ENCODE measurements around the gene GNAL.

Gene GNAL

DNA sequence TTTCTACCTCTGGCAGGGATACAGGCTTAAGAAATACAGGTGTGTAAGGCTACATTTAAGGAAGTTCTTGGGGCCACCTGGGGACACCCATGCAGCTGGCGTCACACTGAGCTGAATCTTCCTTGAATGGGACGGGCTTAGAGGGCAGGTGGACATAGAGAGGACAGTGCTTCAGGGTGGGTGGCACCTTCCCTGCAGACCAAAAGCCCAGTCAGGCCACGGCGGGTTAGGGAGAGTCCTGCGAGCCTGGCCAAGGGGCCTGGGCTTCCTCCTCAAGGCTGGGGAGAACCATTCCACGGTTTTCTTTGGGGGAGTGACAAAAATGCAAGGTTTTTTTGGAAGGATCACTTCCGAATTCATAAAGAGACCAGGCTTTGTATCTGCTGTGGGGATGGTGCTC lies 73.4 kb downstream of the GNAL start:
- DNase-seq (ENCODE audit: low read depth): no peak

DNA sequence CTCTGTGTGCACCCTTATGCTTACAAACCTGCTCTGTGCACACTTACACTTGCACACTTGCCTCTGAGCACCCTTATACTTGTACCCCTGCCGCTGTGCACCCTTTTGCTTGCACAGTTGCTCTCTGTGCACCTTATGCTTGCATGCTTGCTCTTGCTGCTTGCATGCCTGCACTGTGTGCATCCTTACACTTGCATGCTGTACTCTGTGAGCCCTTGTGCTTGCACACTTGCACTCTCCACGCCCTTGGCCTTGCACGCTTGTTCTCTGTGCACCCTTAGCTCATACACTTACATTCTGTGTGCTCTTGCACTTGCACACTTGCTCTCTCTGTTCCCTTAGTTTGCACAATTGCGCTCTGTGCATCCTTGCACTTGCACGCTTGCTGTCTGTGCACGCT lies 78.3 kb downstream of the GNAL start:
- no peak for DNase-seq (ENCODE audit: low read depth)

DNA sequence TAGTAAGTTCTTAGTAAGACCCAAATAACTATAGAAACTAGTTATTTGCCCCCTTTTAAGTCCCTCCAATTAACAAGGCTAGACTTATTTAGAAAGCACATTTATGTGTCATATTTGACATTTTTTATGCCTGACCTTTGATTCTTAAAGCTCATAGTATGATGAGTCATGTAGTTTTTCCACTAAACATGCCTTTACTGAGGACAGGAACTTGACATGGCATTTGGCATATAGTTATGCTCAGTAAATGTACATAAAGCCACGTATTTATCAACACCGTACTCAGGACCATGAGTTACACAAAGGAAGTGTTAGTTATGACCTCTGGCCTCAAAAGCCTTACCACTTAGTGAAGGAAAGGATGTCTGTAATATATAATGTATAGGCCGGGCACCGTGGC lies 78.9 kb downstream of the GNAL start:
- DNase-seq (ENCODE audit: low read depth): no peak

DNA sequence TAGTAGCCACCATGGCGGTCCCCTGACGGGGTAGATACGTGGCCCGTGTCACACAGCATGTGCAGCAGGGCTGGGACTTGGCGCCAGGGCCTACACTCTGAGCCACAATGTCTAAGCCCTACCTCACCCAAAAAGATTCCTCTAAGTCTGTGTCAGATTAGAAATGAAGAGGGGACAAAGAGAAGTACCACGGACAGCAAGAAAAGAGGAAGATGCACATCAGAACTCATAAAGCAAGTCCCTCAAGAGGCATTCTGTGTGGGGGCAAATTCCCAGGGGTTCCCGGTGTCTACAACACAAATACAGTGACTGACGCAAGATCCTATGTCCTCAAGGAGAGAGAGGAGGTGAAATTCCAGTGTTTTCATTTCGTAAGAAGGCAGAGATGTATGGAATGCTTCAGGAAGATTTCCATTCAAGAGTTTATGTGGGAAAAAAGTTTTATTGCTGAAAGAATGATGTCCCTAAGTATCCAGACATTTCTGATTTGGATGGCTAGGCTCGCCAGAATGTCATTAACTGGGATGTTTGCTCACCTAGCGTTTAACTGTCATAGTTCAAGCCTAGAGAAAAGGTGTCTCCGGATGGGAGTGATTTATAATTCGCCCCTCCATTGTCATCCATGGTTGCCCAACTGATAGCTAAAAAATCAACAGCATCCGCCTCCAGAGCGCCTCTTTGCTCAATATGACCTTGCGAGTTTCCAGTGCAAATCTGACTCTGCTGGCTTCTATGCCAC lies 86.5 kb downstream of the GNAL start:
- no peak for DNase-seq (ENCODE audit: low read depth)

DNA sequence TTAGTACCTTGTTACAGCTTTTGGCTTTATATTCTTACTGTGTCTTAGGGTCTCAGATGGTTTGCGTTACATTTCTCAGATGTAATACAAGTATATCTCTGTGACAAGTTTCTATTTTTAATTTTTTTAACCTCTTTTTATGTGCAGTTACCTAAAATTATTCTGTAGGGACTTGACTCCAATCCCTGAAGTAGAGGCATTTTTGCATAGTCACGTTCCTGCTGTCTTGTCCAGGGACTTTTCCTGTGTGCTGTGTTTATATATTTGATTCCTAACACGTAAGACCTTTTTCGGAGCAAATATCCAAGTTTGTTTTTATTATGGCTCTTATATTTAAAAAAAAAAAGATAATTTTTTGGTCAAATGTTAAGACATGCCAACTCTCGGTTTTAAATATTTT lies 91.0 kb downstream of the GNAL start:
- no peak for DNase-seq (ENCODE audit: low read depth)

DNA sequence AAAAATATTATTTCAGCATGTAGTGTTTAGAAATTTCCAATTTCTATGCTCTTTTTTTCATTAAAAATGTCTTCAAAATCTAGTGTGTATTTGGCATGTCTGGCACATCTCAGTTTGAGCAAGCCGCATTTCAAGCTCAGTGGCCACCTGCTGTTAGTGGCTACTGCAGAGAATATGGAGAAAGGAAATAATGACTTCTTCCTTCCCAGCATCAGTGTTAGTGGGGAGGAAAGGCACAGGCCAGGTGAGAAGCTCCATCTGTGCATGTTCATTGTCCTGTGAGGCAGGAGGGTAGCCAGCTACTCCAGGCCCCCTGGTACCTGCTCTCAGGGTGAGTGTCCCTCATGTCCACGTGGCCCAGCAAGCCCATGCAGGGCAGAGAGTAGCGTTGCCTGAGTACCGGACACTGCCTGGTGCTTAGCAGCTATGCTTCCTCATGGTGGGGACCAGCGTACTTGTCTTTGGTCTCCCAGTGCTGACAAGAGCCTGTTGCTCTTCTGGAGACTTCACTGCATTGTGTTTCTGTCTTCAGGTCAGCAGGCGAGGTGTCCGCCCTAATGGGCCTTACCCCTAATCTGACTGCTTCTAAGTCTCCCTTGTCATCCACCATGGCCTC lies 94.8 kb downstream of the GNAL start:
- DNase-seq (ENCODE audit: low read depth): no peak

DNA sequence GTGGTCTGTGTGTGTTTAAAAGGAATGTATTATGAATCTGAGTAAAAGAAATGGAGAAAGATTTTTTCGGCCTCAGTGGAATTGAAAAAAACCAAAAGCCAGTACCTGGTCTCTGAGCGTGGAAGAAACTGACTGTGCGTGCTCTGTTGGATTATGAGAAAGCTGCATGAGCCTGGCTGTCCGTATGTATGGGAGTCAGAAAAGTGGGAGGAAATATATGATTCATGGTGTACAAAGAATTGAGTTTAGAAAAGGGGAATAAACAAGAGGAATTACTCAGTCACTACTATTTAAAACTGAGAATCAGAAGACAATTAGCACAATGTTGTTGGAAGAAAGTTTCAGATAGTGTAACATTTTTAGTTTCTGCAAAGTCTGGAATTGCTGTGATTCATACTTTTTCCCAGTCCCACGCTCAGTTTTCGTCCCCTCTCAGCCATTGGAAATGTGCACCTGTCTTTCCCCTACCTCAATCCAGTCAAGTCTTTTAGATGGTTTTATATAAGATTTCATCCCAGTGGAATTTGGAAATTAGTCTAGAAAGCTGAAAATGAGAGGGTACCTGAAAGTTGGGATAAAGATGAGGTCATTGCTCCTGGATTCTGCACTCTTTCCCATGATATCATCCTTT lies 95.7 kb downstream of the GNAL start:
- no peak for DNase-seq (ENCODE audit: low read depth)

DNA sequence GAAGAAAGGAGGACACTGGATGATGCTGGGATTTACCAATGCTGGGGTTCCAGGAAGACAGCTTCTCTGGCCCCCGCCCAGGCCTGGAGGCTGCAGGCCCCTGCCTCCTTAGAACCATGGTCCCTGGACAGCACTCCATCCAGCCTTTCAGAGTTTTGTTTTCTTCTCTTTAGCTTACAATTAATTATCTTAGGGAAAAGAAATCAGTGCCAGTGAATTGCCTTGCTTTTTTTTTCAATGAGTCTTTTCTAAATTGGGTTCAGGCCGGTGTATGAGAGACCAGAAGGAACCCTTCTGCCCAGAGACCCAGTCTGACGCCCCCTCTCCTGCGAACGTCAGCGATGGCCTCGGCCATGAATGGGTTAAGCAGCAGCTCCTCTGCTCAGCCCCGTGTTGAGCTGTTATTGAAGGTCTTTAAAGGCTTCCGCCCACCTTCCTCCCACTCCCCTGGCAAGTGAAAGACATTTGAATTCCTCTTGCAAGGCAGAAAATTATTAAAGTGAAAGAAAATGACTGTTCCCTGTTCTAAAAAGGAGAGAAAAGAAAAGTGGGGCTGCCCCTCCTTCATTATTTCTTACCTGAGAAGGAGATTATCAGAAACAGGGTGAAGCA lies 96.5 kb downstream of the GNAL start:
- DNase-seq (ENCODE audit: low read depth): no peak

DNA sequence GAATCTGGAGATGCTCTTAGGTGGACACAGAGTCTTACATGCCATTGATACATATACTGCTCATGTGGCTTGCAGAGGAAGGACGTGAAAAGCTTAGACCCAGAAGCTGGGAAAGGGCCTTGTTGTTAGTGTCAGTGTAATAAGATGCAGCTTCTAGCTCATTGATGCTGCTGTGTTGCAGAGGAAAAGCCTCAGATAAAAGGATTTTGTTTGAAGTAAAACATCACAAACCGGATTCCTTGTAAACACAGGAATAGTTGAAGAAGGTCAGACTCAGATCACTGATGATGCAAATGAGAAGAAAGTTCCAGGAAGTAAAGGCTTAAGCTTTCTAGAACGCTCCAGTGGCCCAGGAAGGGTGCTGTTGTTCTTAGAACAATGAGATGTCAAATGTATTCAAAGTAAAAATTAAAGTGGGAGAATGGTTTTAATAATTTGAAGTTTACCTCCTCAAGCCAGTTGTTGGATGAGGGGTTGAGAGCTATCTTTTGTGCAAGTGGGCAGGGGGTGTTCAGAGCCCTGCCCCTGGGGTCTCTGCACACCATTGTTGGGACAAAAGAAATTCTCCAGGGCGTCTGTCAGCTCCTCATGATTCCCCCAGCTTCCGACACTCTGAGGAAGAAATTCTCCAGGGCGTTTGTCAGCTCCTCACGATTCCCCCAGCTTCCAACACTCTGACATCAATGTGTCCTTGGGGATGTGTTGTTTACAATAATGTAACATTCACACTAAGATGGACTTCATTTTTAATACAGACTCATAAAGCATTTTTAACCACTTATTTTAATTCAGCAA lies 100.8 kb downstream of the GNAL start:
- DNase-seq (ENCODE audit: low read depth): no peak

DNA sequence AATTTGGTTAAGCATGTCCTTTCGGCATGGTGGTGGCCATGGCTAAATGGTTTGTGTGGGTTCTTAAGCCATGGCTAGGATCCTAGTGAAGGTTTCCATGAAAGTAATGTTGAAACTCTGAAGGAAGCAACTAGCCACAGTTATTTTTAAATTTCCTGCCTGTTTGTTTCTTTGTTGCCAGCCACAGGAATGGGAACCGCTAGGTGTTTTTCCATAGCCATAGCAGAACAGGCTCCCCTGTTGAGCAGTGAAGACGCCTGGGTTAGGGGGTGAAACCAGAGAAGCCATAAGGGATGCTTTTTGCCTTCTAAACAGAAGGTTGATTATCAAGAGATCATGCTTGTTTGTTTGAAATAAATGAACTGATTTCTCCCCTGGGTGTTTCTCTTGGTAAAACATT lies 102.1 kb downstream of the GNAL start:
- DNase-seq (ENCODE audit: low read depth): no peak

DNA sequence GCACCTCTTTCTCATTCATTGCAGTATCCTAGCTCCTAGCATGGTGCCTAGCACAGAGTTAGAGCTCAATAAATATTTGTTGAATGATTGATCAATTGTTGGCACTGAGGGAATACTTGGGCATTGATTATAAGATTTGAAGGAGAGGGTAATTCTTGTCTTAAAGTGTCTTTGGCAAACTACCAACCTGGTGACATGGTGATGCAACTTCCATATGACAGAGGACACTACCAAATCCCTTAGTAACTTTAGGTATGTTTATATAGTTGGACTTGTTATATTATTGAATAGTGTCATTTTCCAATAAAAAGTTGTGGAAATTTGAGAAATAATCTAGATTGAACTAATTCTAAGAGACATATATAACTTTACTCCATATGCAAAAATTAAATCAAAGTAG lies 103.6 kb downstream of the GNAL start:
- DNase-seq (ENCODE audit: low read depth): no peak

DNA sequence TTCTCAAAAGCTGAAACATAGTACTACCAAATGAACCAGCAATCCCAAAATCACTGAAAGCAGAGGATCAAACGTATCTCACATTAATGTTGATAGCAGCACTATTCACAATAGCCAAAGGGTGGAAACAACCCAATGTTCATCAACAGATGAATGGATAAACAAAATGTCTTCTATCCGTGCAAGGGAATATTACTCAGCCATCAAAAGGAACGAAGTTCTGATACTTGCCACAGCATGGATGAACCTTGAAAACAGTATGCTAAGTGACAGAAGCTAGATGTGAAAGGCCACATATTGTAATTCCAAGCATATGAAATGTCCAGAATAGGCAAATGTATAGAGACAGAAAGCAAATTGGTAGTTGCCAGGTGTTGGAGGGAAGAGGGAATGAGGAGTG lies 105.1 kb downstream of the GNAL start:
- DNase-seq (ENCODE audit: low read depth): no peak

DNA sequence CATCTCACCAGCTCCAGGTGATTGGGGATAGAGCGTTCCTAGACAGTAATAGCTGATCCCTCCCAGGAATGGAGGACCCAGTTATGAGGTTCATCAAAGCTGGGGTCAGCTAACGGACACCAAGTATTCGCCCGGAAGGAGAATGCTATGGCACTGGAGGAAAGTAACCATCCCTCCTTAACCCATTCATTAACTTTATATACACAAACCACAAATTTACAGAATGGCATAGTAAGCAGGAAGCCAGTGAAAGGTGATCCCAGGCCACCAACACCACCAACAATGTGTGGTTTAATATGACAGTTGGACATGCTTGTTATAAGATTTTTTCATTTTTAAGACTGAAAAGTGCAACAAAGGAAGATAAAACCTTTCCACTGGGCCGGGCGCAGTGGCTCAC lies 106.9 kb downstream of the GNAL start:
- DNase-seq (ENCODE audit: low read depth): no peak

DNA sequence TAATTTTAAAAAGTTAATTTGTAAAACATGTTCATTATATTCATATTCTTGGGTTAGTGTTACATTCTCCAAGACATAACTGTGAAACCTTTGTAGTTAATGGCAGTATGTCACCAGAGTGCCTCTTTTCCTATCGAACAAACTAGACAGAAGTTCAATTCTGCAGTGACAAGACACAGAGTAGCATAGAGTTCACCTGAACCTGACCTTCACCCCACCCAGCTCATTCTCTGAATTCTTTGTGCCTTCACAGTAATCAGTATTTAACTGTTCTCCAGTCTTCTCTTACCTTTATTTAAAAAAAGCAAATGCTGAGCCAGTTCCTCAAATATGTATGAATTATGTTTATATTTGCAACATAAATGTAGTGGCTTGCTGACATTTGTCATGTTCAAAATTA lies 109.2 kb downstream of the GNAL start:
- DNase-seq (ENCODE audit: low read depth): no peak

DNA sequence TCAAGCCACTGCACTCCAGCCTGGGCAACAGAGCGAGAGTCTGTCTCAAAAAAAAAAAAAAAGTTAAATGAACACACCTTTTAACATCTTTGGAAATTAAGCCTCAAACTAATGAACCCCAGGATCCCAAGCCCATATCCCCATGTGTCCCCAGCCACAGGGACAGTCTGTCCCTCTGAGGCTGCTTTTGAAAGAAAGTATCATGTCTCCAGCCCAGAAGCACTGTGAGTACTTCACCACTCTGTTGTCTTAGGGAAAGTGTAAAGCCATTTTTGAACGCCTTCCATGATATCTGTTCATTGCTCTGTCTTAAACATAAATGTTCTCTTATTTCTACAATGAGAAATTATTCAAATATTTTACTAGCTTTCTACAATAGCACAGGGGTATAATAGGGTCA lies 110.0 kb downstream of the GNAL start:
- DNase-seq (ENCODE audit: low read depth): no peak

DNA sequence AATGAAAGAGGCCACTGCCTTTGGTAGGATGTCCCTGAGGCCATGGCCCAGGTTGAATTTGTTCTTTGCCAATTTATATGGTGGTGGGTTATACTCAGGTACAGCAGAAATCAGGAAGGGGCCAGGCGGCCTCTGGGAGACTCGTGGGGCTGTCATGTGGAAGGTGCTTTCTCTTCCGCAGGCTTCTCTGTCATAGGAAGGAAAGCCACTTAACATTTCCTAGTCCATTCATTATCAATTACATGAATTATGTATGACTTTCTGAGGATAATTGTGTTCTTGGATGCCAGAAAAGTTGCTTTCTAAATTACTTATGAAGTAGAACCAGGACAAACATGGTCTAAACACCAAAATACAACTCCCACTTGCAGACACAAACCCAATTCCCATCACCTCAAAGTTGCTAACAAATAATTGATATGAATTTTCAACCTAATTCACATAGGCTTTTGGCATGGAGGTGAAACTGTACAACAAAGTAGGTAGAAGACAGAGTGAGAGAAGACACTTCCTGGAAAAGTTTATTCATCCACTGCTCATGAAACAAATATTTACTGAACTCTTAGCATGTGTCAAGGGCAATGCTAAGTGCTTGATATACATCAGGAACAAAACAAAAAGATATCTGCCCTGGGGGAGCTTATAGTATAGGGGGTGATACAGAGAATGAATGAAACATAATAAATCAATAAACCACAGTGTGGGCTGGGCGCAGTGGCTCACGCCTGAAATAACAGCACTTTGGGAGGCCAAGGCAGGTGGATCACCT lies 111.7 kb downstream of the GNAL start:
- no peak for DNase-seq (ENCODE audit: low read depth)

DNA sequence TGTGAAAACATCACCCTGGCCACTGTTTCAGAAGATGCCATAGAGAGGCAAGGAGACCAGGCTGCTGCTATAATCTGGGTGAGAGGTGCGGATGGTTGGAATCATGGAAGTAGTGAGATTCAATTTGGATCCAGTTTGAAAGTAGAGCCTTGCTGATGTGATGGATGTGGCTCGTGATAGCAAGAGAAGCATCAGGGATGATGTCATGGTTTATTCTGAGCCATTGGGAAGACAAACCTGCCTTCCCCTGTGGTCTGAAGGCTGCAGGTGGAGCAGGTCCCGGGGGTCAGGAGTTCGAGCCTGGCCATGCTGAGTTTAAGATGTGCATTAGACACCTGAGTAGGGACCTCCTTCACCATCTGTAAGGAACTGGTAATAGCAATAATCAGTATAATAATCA lies 112.5 kb downstream of the GNAL start:
- no peak for DNase-seq (ENCODE audit: low read depth)

DNA sequence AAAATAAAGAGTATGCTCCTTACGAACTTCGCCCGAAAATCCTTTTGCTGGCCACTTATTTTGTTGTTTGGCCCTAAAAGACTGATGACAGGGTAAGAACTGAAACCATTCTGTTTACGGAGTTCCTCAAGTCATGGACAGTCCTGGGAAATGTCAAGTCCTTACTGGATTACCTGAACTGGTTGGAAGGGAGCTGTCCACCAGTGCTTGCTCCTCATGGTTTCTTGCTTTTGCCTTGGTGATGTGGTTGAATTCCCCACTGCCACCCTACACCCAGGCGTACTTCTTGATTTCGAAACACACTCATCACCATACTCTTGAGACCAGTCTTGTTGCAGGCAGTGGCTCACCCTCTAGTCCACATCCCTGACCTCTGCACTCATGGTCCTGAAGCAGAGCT lies 113.1 kb downstream of the GNAL start:
- DNase-seq (ENCODE audit: low read depth): no peak

DNA sequence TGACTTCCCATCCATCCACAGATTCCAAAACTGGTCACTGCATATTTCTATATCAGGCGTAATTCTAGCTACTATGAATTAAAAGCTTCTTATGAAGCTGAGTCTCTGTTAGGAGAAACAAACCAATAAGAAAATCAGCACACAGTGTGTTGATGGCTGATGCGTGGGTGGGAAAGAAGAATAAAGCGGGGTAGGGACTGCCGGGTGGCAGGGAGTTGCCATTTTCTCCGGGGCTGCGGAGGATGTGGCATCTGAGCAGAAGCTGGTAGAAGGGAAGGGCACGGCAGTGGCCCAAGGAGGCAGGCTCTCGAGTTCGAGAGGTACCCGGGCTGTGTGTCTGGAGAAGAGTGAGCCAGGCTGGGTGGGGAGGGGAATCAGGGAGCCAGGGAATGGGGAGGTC lies 113.5 kb downstream of the GNAL start:
- DNase-seq (ENCODE audit: low read depth): no peak

DNA sequence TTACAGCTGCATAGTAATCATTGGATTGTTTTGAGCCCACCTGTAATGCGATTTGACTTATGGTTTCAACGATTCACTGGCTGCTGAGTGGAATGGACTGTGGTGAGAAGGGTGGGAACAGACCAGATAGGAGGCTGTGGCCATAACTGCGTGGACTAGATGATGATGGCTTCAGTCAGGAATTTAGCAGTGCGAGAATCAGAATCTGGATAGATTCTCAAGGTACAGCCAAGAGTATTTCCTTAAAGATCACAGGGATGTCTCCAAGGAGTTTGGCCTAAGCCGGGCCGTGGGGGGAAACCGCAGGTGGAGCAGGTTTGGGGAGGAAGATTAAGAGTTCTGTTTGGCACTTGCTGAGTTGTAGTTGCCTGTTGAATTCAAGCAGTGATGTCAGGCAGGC lies 118.2 kb downstream of the GNAL start:
- DNase-seq (ENCODE audit: low read depth): no peak

DNA sequence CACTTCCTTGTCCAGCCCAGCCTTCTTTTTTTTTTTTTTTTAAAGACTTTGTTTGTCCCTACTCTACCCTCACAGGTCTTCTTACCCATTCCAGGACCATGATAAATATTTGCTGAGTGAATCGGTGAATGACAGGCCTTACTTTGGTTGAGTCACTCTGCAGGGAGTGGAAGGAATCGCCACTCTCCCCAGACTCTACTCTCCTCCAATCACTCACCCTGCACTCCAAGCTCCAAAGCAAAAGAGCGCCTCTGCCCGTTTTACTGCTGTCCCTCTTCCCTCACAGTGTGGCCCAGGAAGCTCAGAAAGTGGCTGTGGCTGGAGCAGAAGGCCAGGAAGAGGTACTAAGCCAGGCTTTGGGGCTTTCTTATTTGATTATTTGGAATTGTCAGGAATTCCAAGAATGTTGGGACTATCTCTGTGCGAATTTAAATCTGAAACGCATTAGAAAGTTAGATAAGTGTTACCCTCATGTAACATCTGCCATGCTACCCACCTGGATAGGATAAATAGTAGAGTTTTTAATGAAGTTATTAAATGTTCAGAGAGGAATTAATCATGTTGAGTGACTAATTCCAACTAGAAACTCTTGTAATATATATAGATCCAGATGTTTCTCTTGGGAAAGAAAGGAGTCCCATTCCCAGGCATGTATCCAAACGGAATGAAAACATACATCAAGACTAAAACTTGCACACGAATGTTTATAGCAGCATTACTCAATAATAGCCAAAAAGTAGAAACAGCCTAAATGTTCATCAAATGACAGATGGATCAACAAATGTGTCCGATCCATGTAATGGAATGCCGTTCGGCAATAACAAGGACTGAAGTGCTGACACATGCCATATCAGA lies 119.2 kb downstream of the GNAL start:
- DNase-seq (ENCODE audit: low read depth): peak; percentile 3

All from GM04503 (cell line).